ENCODE data around the gene FBXW8. TPM values are rescaled to one million over a fixed set of nuclear protein-coding genes. Genes with fewer than 3 reads are reported as not detected.

Gene FBXW8
- total and polyA plus RNA-seq, 4 donors, result 1.9 to 7.1 (median 4.9) TPM

- Histone ChIP-seq H3K4me3 (ENCODE audit: low read depth in 1 of 3, low read length in 3 of 3) (no peak overlapping the region), H3K9me3 (ENCODE audit: control insufficient read depth in 4 of 4, low read length in 3 of 4) (peaks cover 0 to 3% (median 0%) of the 10 kb centered on the region in 4 donors), H3K9ac (ENCODE audit: low read depth in 1 of 2, low read length in 2 of 2) (no peak overlapping the region), H3K4me1 (ENCODE audit: control insufficient read depth in 4 of 4, insufficient read depth in 4 of 4, low read length in 3 of 4) (no peaks in the 10 kb centered on the region), H3K27me3 (ENCODE audit: control insufficient read depth in 4 of 4, insufficient read depth in 4 of 4, low read length in 3 of 4) (peaks cover 0 to 2% (median 0%) of the 10 kb centered on the region in 4 donors), H3K27ac (ENCODE audit: low read depth in 1 of 2, low read length in 2 of 2) (no peak overlapping the region), H3K36me3 (ENCODE audit: control insufficient read depth in 4 of 4, insufficient read depth in 3 of 4, low read depth in 1 of 4, low read length in 3 of 4) (no peaks in the 10 kb centered on the region)
- no peak for DNase-seq (ENCODE audit: low spot score)
- WGBS, result 89% methylated on average over 4 of the region's 4 CpGs
- no peak for TF ChIP-seq FOXA1 (IDR thresholded peaks at IDR 0.05)
Measured at GRCh38 chr12:117061555-117062079, 150.9 kb downstream of the FBXW8 start.

GRCh38 chr12:117063162-117063911, 152.6 kb downstream of the FBXW8 start:
- H3K36me3 ChIP-seq (ENCODE audit: control insufficient read depth in 4 of 4, insufficient read depth in 3 of 4, low read depth in 1 of 4, low read length in 3 of 4), result no peaks in the 10 kb centered on the region
- no peak overlapping the region for H3K4me3 ChIP-seq (ENCODE audit: low read depth in 1 of 3, low read length in 3 of 3)
- WGBS, result 73% methylated on average over 16 of the region's 16 CpGs
- TF ChIP-seq JUND (IDR thresholded peaks at IDR 0.05) (no peak), YY1 (IDR thresholded peaks at IDR 0.05) (no peak), RAD21 (IDR thresholded peaks at IDR 0.05) (no peak), HNF4A (conservative IDR thresholded peaks at IDR 0.05) (no peak), EGR1 (IDR thresholded peaks at IDR 0.05; ENCODE audit: low read depth in 2 of 2) (no peak), NR2F2 (IDR thresholded peaks at IDR 0.05) (no peak), REST (IDR thresholded peaks at IDR 0.05) (no peak), ZBTB33 (IDR thresholded peaks at IDR 0.05) (no peak), HNF4G (IDR thresholded peaks at IDR 0.05) (no peak), TAF1 (conservative IDR thresholded peaks at IDR 0.05) (no peak), FOXA2 (IDR thresholded peaks at IDR 0.05) (no peak)
- TF ChIP-seq, protein P1, sequence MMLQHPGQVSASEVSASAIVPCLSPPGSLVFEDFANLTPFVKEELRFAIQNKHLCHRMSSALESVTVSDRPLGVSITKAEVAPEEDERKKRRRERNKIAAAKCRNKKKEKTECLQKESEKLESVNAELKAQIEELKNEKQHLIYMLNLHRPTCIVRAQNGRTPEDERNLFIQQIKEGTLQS (IDR thresholded peaks at IDR 0.05), result no peak
- TF ChIP-seq, protein P2, sequence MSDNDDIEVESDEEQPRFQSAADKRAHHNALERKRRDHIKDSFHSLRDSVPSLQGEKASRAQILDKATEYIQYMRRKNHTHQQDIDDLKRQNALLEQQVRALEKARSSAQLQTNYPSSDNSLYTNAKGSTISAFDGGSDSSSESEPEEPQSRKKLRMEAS (IDR thresholded peaks at IDR 0.05), result no peak
- TF ChIP-seq, protein P3, sequence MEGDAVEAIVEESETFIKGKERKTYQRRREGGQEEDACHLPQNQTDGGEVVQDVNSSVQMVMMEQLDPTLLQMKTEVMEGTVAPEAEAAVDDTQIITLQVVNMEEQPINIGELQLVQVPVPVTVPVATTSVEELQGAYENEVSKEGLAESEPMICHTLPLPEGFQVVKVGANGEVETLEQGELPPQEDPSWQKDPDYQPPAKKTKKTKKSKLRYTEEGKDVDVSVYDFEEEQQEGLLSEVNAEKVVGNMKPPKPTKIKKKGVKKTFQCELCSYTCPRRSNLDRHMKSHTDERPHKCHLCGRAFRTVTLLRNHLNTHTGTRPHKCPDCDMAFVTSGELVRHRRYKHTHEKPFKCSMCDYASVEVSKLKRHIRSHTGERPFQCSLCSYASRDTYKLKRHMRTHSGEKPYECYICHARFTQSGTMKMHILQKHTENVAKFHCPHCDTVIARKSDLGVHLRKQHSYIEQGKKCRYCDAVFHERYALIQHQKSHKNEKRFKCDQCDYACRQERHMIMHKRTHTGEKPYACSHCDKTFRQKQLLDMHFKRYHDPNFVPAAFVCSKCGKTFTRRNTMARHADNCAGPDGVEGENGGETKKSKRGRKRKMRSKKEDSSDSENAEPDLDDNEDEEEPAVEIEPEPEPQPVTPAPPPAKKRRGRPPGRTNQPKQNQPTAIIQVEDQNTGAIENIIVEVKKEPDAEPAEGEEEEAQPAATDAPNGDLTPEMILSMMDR (IDR thresholded peaks at IDR 0.05; ENCODE audit: low read depth, low read length, missing input control), result no peak
- no peak for DNase-seq (ENCODE audit: low spot score)
- peak overlapping the region in 1 of 2 donors; percentile 31 for H3K27ac ChIP-seq (ENCODE audit: low read depth in 1 of 2, low read length in 2 of 2)
- no peaks in the 10 kb centered on the region for H3K4me1 ChIP-seq (ENCODE audit: control insufficient read depth in 4 of 4, insufficient read depth in 4 of 4, low read length in 3 of 4)
- no peak overlapping the region for H3K9ac ChIP-seq (ENCODE audit: low read depth in 1 of 2, low read length in 2 of 2)
- no peaks in the 10 kb centered on the region for H3K9me3 ChIP-seq (ENCODE audit: control insufficient read depth in 4 of 4, low read length in 3 of 4)
- peaks cover 0 to 2% (median 0%) of the 10 kb centered on the region in 4 donors for H3K27me3 ChIP-seq (ENCODE audit: control insufficient read depth in 4 of 4, insufficient read depth in 4 of 4, low read length in 3 of 4)

All from liver (tissue), 9 donors.